ENCODE measurements around the gene CYTH1.

DNA sequence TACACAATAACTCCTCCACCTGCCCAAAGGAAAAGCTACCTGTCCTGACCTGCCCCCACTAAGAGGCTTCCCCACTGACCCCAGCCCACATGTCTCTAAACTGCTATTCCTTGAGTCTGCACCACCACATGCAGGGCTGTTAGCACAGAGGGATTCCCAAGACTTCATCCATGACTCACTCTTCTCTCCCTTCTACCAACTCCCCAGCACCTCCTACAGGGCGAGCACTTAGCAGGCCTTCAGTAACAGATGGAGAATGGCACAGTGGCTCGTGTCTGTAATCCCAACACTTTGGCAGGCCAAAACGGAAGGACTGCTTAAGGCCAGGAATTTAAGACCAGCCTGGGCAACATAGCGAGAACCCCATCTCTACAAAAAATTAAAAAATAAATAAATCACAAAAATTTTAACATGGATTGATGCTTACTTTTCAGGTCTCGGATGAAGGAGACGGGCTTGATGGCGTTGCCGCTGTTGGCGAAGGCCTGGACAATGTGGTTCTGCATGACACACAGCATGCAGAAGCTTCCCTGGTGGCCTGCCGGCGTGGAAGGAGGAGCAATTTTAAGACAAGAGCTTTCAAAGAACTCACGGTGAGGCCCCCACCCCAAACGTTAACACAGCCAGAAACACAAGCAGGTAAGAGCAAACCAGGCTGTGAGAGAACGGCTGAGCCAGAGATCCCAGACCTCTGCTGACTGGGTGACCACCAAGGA lies 46.6 kb upstream of the CYTH1 start:
- TF ChIP-seq POLR2A (IDR thresholded peaks at IDR 0.05) = no peak
- TF ChIP-seq, protein P1, sequence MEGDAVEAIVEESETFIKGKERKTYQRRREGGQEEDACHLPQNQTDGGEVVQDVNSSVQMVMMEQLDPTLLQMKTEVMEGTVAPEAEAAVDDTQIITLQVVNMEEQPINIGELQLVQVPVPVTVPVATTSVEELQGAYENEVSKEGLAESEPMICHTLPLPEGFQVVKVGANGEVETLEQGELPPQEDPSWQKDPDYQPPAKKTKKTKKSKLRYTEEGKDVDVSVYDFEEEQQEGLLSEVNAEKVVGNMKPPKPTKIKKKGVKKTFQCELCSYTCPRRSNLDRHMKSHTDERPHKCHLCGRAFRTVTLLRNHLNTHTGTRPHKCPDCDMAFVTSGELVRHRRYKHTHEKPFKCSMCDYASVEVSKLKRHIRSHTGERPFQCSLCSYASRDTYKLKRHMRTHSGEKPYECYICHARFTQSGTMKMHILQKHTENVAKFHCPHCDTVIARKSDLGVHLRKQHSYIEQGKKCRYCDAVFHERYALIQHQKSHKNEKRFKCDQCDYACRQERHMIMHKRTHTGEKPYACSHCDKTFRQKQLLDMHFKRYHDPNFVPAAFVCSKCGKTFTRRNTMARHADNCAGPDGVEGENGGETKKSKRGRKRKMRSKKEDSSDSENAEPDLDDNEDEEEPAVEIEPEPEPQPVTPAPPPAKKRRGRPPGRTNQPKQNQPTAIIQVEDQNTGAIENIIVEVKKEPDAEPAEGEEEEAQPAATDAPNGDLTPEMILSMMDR (IDR thresholded peaks at IDR 0.05 in 8 of 11, conservative IDR thresholded peaks at IDR 0.05 in 3 of 11) = no peak
- TF ChIP-seq POLR2AphosphoS5 (IDR thresholded peaks at IDR 0.05) = no peak

Measured in spleen (tissue), 7 donors.